ENCODE measurements around the gene PPM1H.

- TF ChIP-seq CTCF (conservative IDR thresholded peaks at IDR 0.05), result no peak
- no peak for TF ChIP-seq ZFX (IDR thresholded peaks at IDR 0.05)
Measured at GRCh38 chr12:62943779-62944395, 8.9 kb upstream of the PPM1H start.

Measured in C4-2B (cell line).